Endothelial cell of umbilical vein (primary cell): Measurements from ENCODE around the gene COLGALT1. TPM values are rescaled to one million over a fixed set of nuclear protein-coding genes. Genes with fewer than 3 reads are reported as not detected.

Experiments used
- BruUV-seq: library from RNA; stranded (reverse); fragments of 400-500 nt; replicated peaks from 2 replicates; lab custom pipeline; 2021; lab: Mats Ljungman, UMichigan
- CTCF ChIA-PET: fragments of 300-600, 350-600 bp; sonication (Branson Sonifier 250); formaldehyde crosslinking; loops from one replicate; lab custom pipeline; 2021; ENCODE audit warnings: antibody characterized with exemption, inconsistent platforms; lab: Charles Lee
- POLR2A ChIA-PET: fragments of 300-600, 350-600 bp; sonication (Branson Sonifier 250); formaldehyde crosslinking; loops from one replicate; lab custom pipeline; 2021; ENCODE audit warnings: antibody characterized with exemption, inconsistent platforms; lab: Charles Lee
- DNase-seq: peaks from one replicate; pipeline ENCODE4 v3.0.0-alpha.2; 2011; ENCODE audit warnings: low read depth, low spot score
- FAIRE-seq: peaks from 2 replicates; lab custom pipeline; 2011; peaks lifted over from hg19 to GRCh38; lab: Jason Lieb, UNC
- H2AFZ ChIP-seq: 2 replicates; pipeline ENCODE4 v1.6.0; 2012; ENCODE audit warnings: low read depth, low read length, control low read depth, inconsistent platforms
- H3K27ac ChIP-seq: 2 replicates; pipeline ENCODE4 v1.5.1; 2011; ENCODE audit warnings: low read depth, mild to moderate bottlenecking, control low read depth, low read length, moderate library complexity; ENCODE audit not compliant: insufficient read depth
- H3K27me3 ChIP-seq, 2 experiments: 2 replicates each; pipeline versions ENCODE4 v1.6.0 to v1.6.1; 2011; ENCODE audit warnings: low read length in 2 of 2, mixed read lengths in 1 of 2; ENCODE audit not compliant: control insufficient read depth in 2 of 2, insufficient read depth in 2 of 2
- H3K36me3 ChIP-seq, 2 experiments: 2 replicates in 1 of 2; 3 replicates in 1 of 2; pipeline ENCODE4 v1.5.1; 2011; ENCODE audit warnings: low read length in 2 of 2, mild to moderate bottlenecking in 1 of 2, moderate library complexity in 1 of 2; ENCODE audit not compliant: control insufficient read depth in 2 of 2, insufficient read depth in 2 of 2; ENCODE audit errors: extremely low read depth in 1 of 2
- H3K4me1 ChIP-seq: 3 replicates; pipeline ENCODE4 v1.5.1; 2011; ENCODE audit warnings: mild to moderate bottlenecking, low read length; ENCODE audit not compliant: control insufficient read depth, insufficient read depth; ENCODE audit errors: extremely low read depth
- H3K4me2 ChIP-seq: 2 replicates; pipeline ENCODE4 v1.6.1; 2011; ENCODE audit warnings: low read length, control low read depth, mixed read lengths; ENCODE audit not compliant: insufficient read depth
- H3K4me3 ChIP-seq, 3 experiments: fragments of 200-600 bp in 1 of 3; sonication (generic), shearing (Covaris generic) in 1 of 3; replicated peaks in 1 of 3; 2 replicates each; pipeline ENCODE4 v1.5.1; 2011 to 2016; ENCODE audit warnings: control low read depth in 3 of 3, low read length in 3 of 3, mild to moderate bottlenecking in 2 of 3, inconsistent platforms in 1 of 3, low read depth in 1 of 3, moderate library complexity in 1 of 3; ENCODE audit not compliant: insufficient read depth in 1 of 3
- H3K79me2 ChIP-seq: 2 replicates; pipeline ENCODE4 v1.6.0; 2012; ENCODE audit warnings: low read length, inconsistent platforms; ENCODE audit not compliant: control insufficient read depth, insufficient read depth
- H3K9ac ChIP-seq: replicated peaks from 2 replicates; pipeline ENCODE3; 2011; ENCODE audit warnings: low read length, control low read depth; ENCODE audit not compliant: insufficient read depth; ENCODE audit errors: extremely low read depth
- H3K9me1 ChIP-seq: replicated peaks from 3 replicates; pipeline ENCODE4 v1.6.0; 2011; ENCODE audit warnings: mild to moderate bottlenecking, low read length; ENCODE audit not compliant: control insufficient read depth, insufficient read depth; ENCODE audit errors: extremely low read depth
- H3K9me3 ChIP-seq: replicated peaks from 2 replicates; pipeline ENCODE4 v1.5.1; 2012; ENCODE audit warnings: low read length, inconsistent platforms; ENCODE audit not compliant: control insufficient read depth, insufficient read depth
- H4K20me1 ChIP-seq: replicated peaks from 2 replicates; pipeline ENCODE3; 2011; ENCODE audit warnings: mild to moderate bottlenecking, low read length; ENCODE audit not compliant: control insufficient read depth, insufficient read depth; ENCODE audit errors: extremely low read depth
- CTCF ChIP-seq, 2 donors: IDR thresholded peaks; 1 replicate in 1 of 2; 2 replicates in 1 of 2; pipeline ENCODE4 v1.5.1; 2011; ENCODE audit warnings: low read length in 2 of 2, mild to moderate bottlenecking in 2 of 2, moderate library complexity in 2 of 2, control low read depth in 1 of 2, inconsistent platforms in 1 of 2, low read depth in 1 of 2; ENCODE audit not compliant: insufficient read depth in 1 of 2; ENCODE audit errors: extremely low read depth in 1 of 2
- EZH2 ChIP-seq: IDR thresholded peaks from 2 replicates; pipeline ENCODE4 v1.6.1; 2012; ENCODE audit warnings: borderline replicate concordance, low read depth, mild to moderate bottlenecking, moderate library complexity, low read length, inconsistent platforms; ENCODE audit not compliant: severe bottlenecking
- FOS ChIP-seq: IDR thresholded peaks from 2 replicates; pipeline ENCODE4 v1.6.1; 2011; ENCODE audit warnings: mild to moderate bottlenecking, low read length, moderate library complexity, borderline replicate concordance; ENCODE audit not compliant: insufficient read depth
- GATA2 ChIP-seq: IDR thresholded peaks from 2 replicates; pipeline ENCODE4 v1.7.0; 2011; ENCODE audit warnings: low read depth, mild to moderate bottlenecking, moderate library complexity, mixed read lengths, low read length; ENCODE audit not compliant: insufficient read length, insufficient read depth
- JUN ChIP-seq: IDR thresholded peaks from 2 replicates; pipeline ENCODE4 v1.6.1; 2011; ENCODE audit warnings: borderline replicate concordance, low read depth; ENCODE audit not compliant: insufficient read length, insufficient read depth
- MAX ChIP-seq: IDR thresholded peaks from 2 replicates; pipeline ENCODE4 v1.6.1; 2011; ENCODE audit not compliant: insufficient read depth, insufficient read length
- MYC ChIP-seq: IDR thresholded peaks from one replicate; pipeline ENCODE4 v1.6.1; 2011; ENCODE audit warnings: mild to moderate bottlenecking, low read depth, low read length
- POLR2A ChIP-seq: IDR thresholded peaks from 2 replicates; pipeline ENCODE4 v1.6.1; 2012; ENCODE audit warnings: low read depth, mild to moderate bottlenecking, control low read depth, low read length
- POLR2AphosphoS5 ChIP-seq: IDR thresholded peaks from 2 replicates; pipeline ENCODE4 v1.6.1; 2012; ENCODE audit warnings: low read depth, mild to moderate bottlenecking, control low read depth, low read length, moderate library complexity; ENCODE audit not compliant: insufficient read depth
- dilution Hi-C: fragments of 300-500 bp; cut with MboI; formaldehyde crosslinking; loops from one replicate; pipeline ENCODE4 v1.15.0; 2019; ENCODE audit warnings: low sequenced_read_pairs; ENCODE audit not compliant: extremely low pct_ligation_motif_present
- intact Hi-C: fragments of 100-400 bp; cut with micrococcal nuclease; formaldehyde crosslinking; loops from one replicate; pipeline ENCODE4 v1.10.0; 2022
- polyA plus RNA-seq, 4 experiments: library from polyadenylated mRNA; depleted of rRNA in 3 of 4; stranded (reverse) in 3 of 4; unstranded in 1 of 4; fragments of >200 nt; gene quantifications; 2 replicates each; pipeline versions ENCODE4 v1.2.1 to v1.2.3, GENCODE V29; 2011 to 2012; ENCODE audit warnings: missing spikeins in 1 of 4
- total RNA-seq: library from RNA; stranded (reverse); gene quantifications from 2 replicates; pipeline ENCODE4 v1.2.3, GENCODE V29; 2021

Gene COLGALT1
- total and polyA plus RNA-seq, 2 donors (not counting 3 experiments of a cell fraction or from before 2014, with no cell fraction given): 263 to 355 TPM

- peaks cover 19 to 47% of the 10 kb centered on the region in 2 experiments for H3K36me3 ChIP-seq
- H4K20me1 ChIP-seq: no peaks in the 10 kb centered on the region
- no peak overlapping the region for H2AFZ ChIP-seq
- FAIRE-seq (no peak), DNase-seq (no peak)
- POLR2A ChIA-PET: no interaction called here
- no TSS peak for BruUV-seq
- H3K4me3 ChIP-seq: no peak overlapping the region
- H3K9ac ChIP-seq: no peak overlapping the region
- CTCF ChIA-PET: interaction anchor here (1.5 kb wide), 1 partner anchor 196 kb away, joined by 5 read pairs; no protein-coding TSS in a partner anchor
- no peak overlapping the region for H3K27ac ChIP-seq
- H3K9me3 ChIP-seq: no peaks in the 10 kb centered on the region
- H3K27me3 ChIP-seq: no peaks in the 10 kb centered on the region
- H3K9me1 ChIP-seq: no peaks in the 10 kb centered on the region
- H3K4me1 ChIP-seq: no peaks in the 10 kb centered on the region
- intact Hi-C loops: no loop called here
- dilution Hi-C loops: no loop called here
- no peak overlapping the region for H3K4me2 ChIP-seq
- H3K79me2 ChIP-seq: no peaks in the 10 kb centered on the region
- TF ChIP-seq JUN (no peak), POLR2AphosphoS5 (no peak), EZH2 (no peak), MAX (no peak), GATA2 (no peak), MYC (no peak), FOS (no peak), CTCF (IDR thresholded peaks at IDR 0.05; ENCODE audit: extremely low read depth in 1 of 2, insufficient read depth in 1 of 2, low read depth in 1 of 2, low read length in 2 of 2) (no peak), POLR2A (no peak)
These were observed 15.3 kb downstream of the COLGALT1 start for GRCh38 chr19:17570791-17571190.
